ENCODE results near the gene SFRP2.
A peak's percentile ranks its signal among the peaks of the same experiment; 100 is the strongest.

SFRP2 gene

DNA sequence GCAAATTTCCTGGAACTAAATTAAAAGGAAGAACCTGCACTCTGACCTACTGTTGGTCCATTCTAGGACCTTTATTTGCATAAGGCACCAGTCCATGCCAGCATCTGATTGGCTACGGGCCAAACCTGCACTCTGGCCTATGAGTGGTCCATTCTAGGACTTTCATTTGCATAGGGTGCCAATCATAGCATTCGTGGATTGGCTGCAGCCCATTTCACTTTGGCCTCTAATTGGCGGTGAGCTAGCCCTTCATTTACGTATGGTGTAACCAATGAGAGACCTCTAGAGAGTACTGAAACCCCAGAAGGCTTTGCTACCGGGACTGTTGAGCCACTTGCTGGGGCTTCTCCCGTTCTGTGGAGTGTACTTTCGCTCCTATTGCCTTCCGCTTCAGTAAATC is 23.0 kb downstream of the SFRP2 start:
- DNase-seq, result no peak

DNA sequence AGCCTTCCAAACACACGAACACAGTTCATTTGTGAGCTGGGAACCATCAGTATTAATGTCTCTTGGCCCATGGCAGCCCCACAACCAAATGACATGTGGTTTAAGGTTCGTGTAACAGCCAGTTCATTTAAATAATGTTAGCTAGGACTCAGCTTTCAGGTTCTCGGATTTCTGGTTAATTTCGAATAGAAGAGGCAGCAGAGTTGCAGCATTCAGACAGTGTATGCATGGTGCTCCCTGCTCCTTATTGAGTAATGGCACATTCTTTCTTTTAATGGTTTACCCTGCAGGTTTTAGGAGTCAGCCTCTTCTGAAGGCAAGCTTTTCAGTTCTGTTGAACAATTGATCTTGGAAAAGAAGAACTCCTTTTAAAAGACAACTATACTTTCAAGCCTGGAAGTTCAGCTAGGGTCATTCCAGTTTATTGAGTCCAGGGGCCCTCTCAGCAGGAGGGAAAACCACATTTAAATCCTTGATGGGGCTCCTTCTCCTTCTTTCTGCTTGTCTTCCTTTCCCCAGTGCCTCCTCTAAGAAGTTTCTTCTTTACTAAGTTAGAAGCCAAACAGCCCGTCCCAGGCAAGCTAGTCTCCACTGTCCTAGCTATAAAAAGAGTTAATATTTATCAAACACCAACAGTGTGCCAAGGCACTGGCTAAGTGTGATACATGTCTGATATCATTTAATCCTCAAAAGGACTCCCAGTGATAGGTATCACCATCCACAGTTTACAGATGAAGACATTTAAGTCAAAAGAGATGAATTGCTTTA is 24.1 kb downstream of the SFRP2 start:
- no peak for DNase-seq

- DNase-seq, result no peak
These were observed 25.5 kb downstream of the SFRP2 start for GRCh38 chr4:153763404-153763803.

GRCh38 chr4:153759407-153760316 is 29.2 kb downstream of the SFRP2 start, which contains the start of gene RNF175:
TSS of gene RNF175 (minus strand) at chr4:153760024. CDS start at chr4:153759862, 162 bp downstream.
- peak in 2 of 4 experiments; percentile 15 to 23 for DNase-seq

DNA sequence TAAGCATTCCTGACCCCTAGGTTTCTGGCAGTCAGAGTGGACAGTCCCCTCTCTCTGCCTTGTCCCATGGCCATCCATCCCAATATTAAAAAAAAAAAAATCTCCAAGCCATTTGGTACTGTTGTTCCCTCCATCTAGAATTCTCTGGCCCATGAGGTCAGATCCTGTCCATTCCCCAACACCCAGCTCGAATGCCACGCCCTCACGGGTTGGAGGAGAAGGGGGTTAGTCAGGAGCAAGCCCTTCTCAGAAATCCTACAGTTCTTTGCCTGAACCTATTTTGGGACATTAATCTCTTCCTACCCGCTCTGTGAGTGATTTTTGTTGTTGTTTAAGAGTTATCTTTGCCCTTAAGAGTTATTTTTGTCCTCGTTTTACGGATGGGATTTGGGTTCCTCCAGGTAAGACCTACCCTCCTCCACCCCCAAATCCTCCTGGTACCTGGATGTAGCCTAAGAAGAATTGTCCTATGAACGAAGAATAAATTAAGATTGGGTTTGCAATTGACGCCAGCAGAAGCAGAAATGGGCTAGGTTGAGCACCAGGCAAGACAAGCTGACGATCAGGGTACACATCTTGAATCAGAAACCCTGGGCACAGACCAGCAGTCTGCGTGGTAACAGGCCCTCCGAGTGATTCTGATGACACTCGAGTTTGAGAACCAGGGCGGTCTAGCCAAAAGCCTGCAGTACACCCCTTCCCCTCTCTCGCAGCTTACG is 30.0 kb downstream of the SFRP2 start:
- DNase-seq, result no peak

DNA sequence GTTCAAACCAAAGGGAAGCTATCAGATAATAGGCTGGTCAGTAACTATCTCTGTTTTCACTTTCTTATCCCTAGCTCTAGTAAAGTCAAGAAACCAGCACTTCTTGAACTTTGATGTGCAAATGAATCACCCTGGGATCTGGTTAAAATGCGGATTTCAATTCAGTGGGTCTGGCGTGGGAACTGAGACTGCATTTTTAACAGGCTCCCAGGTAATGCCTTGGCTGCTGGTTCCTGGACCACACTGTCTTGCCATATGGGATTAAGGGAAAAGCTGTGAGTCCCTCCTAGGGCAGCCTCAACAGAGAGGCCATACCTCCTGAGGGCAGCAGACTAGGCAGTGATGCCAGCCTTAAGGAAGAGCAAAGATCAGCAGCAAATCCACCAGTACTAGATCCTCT is 30.7 kb downstream of the SFRP2 start:
- no peak for DNase-seq

- no peak for DNase-seq
These were observed 31.5 kb downstream of the SFRP2 start for GRCh38 chr4:153757407-153757806.

DNA sequence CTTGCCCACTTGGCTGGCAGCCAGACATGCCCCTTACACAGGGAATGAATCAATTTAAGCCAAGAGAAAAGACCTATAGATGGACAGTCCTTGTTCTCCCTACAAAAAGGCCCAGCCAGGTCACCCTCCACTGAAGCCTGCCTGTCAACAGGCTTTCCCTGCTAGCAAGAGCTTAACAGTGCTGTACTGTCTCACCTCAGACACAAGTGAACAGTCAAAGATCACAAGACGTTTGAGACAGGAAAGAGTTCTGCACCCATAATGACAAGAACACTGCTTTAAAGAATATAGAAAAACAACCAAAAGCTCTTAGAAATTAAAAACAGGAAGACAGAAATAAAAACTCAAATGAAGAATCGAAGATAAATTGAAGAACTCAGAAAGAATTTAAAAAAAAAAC is 33.7 kb downstream of the SFRP2 start:
- DNase-seq, result no peak

- DNase-seq, result peak in 3 of 4 experiments; percentile 7 to 27 (median 23)
These were observed 38.6 kb downstream of the SFRP2 start for GRCh38 chr4:153750197-153750817.

GRCh38 chr4:153748378-153748777 is 40.5 kb downstream of the SFRP2 start:
- no peak for DNase-seq

DNA sequence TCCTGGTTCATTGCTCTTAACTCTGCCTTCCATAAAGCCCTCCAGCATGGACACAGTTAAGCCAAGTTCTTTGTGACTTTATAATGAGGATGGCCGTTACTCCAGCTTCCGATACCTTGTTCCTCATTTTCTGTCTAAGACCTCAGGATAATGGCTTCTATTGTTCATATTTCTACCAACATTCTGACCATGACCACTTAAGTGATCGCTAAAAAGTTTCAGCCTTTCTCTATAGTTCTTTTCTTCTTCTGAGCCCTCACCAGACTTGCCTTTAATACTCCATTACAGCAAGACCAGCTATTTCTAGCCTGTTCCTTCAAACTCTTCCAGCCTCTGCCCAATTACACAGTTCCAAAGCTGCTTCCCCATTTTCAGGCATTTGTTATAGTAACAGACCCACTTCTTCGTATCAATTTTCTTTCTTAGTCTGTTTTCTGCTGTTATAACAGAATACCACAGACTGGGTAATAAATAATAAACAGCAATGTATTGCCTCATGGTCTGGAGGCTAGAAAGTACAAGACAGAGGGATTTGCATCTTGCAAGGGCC is 41.4 kb downstream of the SFRP2 start:
- DNase-seq, result no peak

GRCh38 chr4:153745651-153746050 is 43.2 kb downstream of the SFRP2 start:
- DNase-seq, result no peak

GRCh38 chr4:153741541-153741940 is 47.3 kb downstream of the SFRP2 start:
- no peak for DNase-seq

GRCh38 chr4:153735906-153736461 is 52.9 kb downstream of the SFRP2 start:
- DNase-seq, result no peak

DNA sequence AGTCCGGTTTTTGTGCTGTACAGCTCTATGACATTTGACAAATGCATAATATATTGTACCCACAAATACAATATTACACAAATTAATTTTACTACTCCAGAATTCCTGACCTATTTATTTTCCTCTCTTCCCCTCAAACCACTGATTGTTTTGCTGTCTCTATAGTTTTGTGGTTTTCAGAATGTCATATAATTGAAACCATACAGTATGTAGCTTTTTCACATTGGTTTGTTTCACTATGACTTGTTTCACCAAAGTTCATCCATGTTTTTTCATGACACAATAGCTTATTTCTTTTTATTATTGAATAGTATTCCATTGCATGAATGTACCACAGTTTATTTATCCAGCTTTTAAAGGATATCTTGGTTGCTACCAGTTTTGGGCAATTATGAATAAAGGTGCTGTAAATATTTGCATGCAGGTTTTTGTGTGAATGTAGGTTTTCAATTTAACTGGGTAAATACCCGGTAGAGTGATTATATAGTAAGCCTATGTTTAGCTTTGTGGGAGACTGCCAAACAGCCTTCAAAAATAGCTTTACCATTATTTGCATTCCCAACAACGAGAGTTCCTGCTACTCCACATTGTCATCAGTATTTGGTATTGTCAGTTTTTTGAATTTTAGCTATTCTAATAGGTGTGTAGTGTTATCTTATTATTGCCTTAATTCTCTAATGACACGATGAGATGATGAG is 55.0 kb downstream of the SFRP2 start:
- no peak for DNase-seq

DNA sequence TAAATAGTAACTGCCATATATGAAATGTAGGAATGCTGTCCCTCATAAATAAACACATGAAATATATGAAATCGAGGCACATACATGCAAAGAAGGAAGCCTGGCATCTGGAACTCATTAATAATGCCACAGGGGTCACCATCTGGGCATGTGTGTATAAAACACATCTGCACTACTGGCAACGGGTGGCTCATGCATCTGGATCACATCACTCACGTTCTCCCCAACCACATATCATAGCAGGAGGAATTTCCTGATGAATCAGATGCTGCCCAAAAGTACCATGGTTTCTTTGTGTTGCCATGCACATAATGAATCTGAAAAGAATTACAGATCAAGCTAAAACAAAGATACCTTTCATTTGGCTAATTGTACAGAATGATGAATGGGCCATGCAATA is 57.6 kb downstream of the SFRP2 start:
- no peak for DNase-seq
